Endothelial cell of umbilical vein (primary cell): ENCODE data around the gene FANCC. TPM values are rescaled to one million over a fixed set of nuclear protein-coding genes. Genes with fewer than 3 reads are reported as not detected.

ENCODE experiments used
- BruUV-seq: library from RNA; stranded (reverse); fragments of 400-500 nt; replicated peaks from 2 replicates; lab custom pipeline; 2021; lab: Mats Ljungman, UMichigan
- CTCF ChIA-PET: fragments of 300-600, 350-600 bp; sonication (Branson Sonifier 250); formaldehyde crosslinking; loops from one replicate; lab custom pipeline; 2021; ENCODE audit warnings: antibody characterized with exemption, inconsistent platforms; lab: Charles Lee
- POLR2A ChIA-PET: fragments of 300-600, 350-600 bp; sonication (Branson Sonifier 250); formaldehyde crosslinking; loops from one replicate; lab custom pipeline; 2021; ENCODE audit warnings: antibody characterized with exemption, inconsistent platforms; lab: Charles Lee
- DNase-seq: peaks from one replicate; pipeline ENCODE4 v3.0.0-alpha.2; 2011; ENCODE audit warnings: low read depth, low spot score
- FAIRE-seq: peaks from 2 replicates; lab custom pipeline; 2011; peaks lifted over from hg19 to GRCh38; lab: Jason Lieb, UNC
- H2AFZ ChIP-seq: 2 replicates; pipeline ENCODE4 v1.6.0; 2012; ENCODE audit warnings: low read depth, low read length, control low read depth, inconsistent platforms
- H3K27ac ChIP-seq: 2 replicates; pipeline ENCODE4 v1.5.1; 2011; ENCODE audit warnings: low read depth, mild to moderate bottlenecking, control low read depth, low read length, moderate library complexity; ENCODE audit not compliant: insufficient read depth
- H3K27me3 ChIP-seq, 2 experiments: 2 replicates each; pipeline versions ENCODE4 v1.6.0 to v1.6.1; 2011; ENCODE audit warnings: low read length in 2 of 2, mixed read lengths in 1 of 2; ENCODE audit not compliant: control insufficient read depth in 2 of 2, insufficient read depth in 2 of 2
- H3K36me3 ChIP-seq, 2 experiments: 2 replicates in 1 of 2; 3 replicates in 1 of 2; pipeline ENCODE4 v1.5.1; 2011; ENCODE audit warnings: low read length in 2 of 2, mild to moderate bottlenecking in 1 of 2, moderate library complexity in 1 of 2; ENCODE audit not compliant: control insufficient read depth in 2 of 2, insufficient read depth in 2 of 2; ENCODE audit errors: extremely low read depth in 1 of 2
- H3K4me1 ChIP-seq: 3 replicates; pipeline ENCODE4 v1.5.1; 2011; ENCODE audit warnings: mild to moderate bottlenecking, low read length; ENCODE audit not compliant: control insufficient read depth, insufficient read depth; ENCODE audit errors: extremely low read depth
- H3K4me2 ChIP-seq: 2 replicates; pipeline ENCODE4 v1.6.1; 2011; ENCODE audit warnings: low read length, control low read depth, mixed read lengths; ENCODE audit not compliant: insufficient read depth
- H3K4me3 ChIP-seq, 3 experiments: fragments of 200-600 bp in 1 of 3; sonication (generic), shearing (Covaris generic) in 1 of 3; replicated peaks in 1 of 3; 2 replicates each; pipeline ENCODE4 v1.5.1; 2011 to 2016; ENCODE audit warnings: control low read depth in 3 of 3, low read length in 3 of 3, mild to moderate bottlenecking in 2 of 3, inconsistent platforms in 1 of 3, low read depth in 1 of 3, moderate library complexity in 1 of 3; ENCODE audit not compliant: insufficient read depth in 1 of 3
- H3K79me2 ChIP-seq: 2 replicates; pipeline ENCODE4 v1.6.0; 2012; ENCODE audit warnings: low read length, inconsistent platforms; ENCODE audit not compliant: control insufficient read depth, insufficient read depth
- H3K9ac ChIP-seq: replicated peaks from 2 replicates; pipeline ENCODE3; 2011; ENCODE audit warnings: low read length, control low read depth; ENCODE audit not compliant: insufficient read depth; ENCODE audit errors: extremely low read depth
- H3K9me1 ChIP-seq: replicated peaks from 3 replicates; pipeline ENCODE4 v1.6.0; 2011; ENCODE audit warnings: mild to moderate bottlenecking, low read length; ENCODE audit not compliant: control insufficient read depth, insufficient read depth; ENCODE audit errors: extremely low read depth
- H3K9me3 ChIP-seq: replicated peaks from 2 replicates; pipeline ENCODE4 v1.5.1; 2012; ENCODE audit warnings: low read length, inconsistent platforms; ENCODE audit not compliant: control insufficient read depth, insufficient read depth
- H4K20me1 ChIP-seq: replicated peaks from 2 replicates; pipeline ENCODE3; 2011; ENCODE audit warnings: mild to moderate bottlenecking, low read length; ENCODE audit not compliant: control insufficient read depth, insufficient read depth; ENCODE audit errors: extremely low read depth
- CTCF ChIP-seq, 2 donors: IDR thresholded peaks; 1 replicate in 1 of 2; 2 replicates in 1 of 2; pipeline ENCODE4 v1.5.1; 2011; ENCODE audit warnings: low read length in 2 of 2, mild to moderate bottlenecking in 2 of 2, moderate library complexity in 2 of 2, control low read depth in 1 of 2, inconsistent platforms in 1 of 2, low read depth in 1 of 2; ENCODE audit not compliant: insufficient read depth in 1 of 2; ENCODE audit errors: extremely low read depth in 1 of 2
- JUN ChIP-seq: IDR thresholded peaks from 2 replicates; pipeline ENCODE4 v1.6.1; 2011; ENCODE audit warnings: borderline replicate concordance, low read depth; ENCODE audit not compliant: insufficient read length, insufficient read depth
- MAX ChIP-seq: IDR thresholded peaks from 2 replicates; pipeline ENCODE4 v1.6.1; 2011; ENCODE audit not compliant: insufficient read depth, insufficient read length
- POLR2AphosphoS5 ChIP-seq: IDR thresholded peaks from 2 replicates; pipeline ENCODE4 v1.6.1; 2012; ENCODE audit warnings: low read depth, mild to moderate bottlenecking, control low read depth, low read length, moderate library complexity; ENCODE audit not compliant: insufficient read depth
- dilution Hi-C: fragments of 300-500 bp; cut with MboI; formaldehyde crosslinking; loops from one replicate; pipeline ENCODE4 v1.15.0; 2019; ENCODE audit warnings: low sequenced_read_pairs; ENCODE audit not compliant: extremely low pct_ligation_motif_present
- intact Hi-C: fragments of 100-400 bp; cut with micrococcal nuclease; formaldehyde crosslinking; loops from one replicate; pipeline ENCODE4 v1.10.0; 2022
- polyA plus RNA-seq, 4 experiments: library from polyadenylated mRNA; depleted of rRNA in 3 of 4; stranded (reverse) in 3 of 4; unstranded in 1 of 4; fragments of >200 nt; gene quantifications; 2 replicates each; pipeline versions ENCODE4 v1.2.1 to v1.2.3, GENCODE V29; 2011 to 2012; ENCODE audit warnings: missing spikeins in 1 of 4
- total RNA-seq: library from RNA; stranded (reverse); gene quantifications from 2 replicates; pipeline ENCODE4 v1.2.3, GENCODE V29; 2021

FANCC gene
- total and polyA plus RNA-seq, 2 donors (not counting 3 experiments of a cell fraction or from before 2014, with no cell fraction given): 5.7 to 13.1 TPM

GRCh38 chr9:95336281-95336680 lies 18.8 kb upstream of the FANCC start:
- Histone ChIP-seq H3K9me1 (no peaks in the 10 kb centered on the region), H4K20me1 (no peaks in the 10 kb centered on the region), H3K4me2 (no peak overlapping the region), H3K36me3 (no peaks in the 10 kb centered on the region), H3K9ac (no peak overlapping the region), H3K27me3 (no peaks in the 10 kb centered on the region), H3K27ac (no peak overlapping the region), H3K9me3 (no peaks in the 10 kb centered on the region), H2AFZ (no peak overlapping the region), H3K4me3 (no peak overlapping the region), H3K79me2 (no peaks in the 10 kb centered on the region), H3K4me1 (no peaks in the 10 kb centered on the region)
- dilution Hi-C loops: no loop called here
- CTCF ChIA-PET: interaction anchor here (0.6 to 2.9 kb wide), 20 partner anchors 8 to 726 kb away, joined by 3 to 14 read pairs (median 4); no protein-coding TSS in a partner anchor
- intact Hi-C loops: no loop called here
- POLR2A ChIA-PET: interaction anchor here (0.7 kb wide), 1 partner anchor 255 kb away, joined by 3 read pairs; no protein-coding TSS in a partner anchor
- FAIRE-seq (peak; percentile 4), DNase-seq (peak; percentile 4)
- peak; percentile 57 to 58 for TF ChIP-seq CTCF (IDR thresholded peaks at IDR 0.05; ENCODE audit: extremely low read depth in 1 of 2, insufficient read depth in 1 of 2, low read depth in 1 of 2, low read length in 2 of 2)
- TF ChIP-seq MAX: no peak
- BruUV-seq: no TSS peak

- no TSS peak for BruUV-seq
- Histone ChIP-seq H3K9me3 (no peaks in the 10 kb centered on the region), H3K9me1 (no peaks in the 10 kb centered on the region), H3K4me1 (no peaks in the 10 kb centered on the region), H3K4me2 (no peak overlapping the region), H3K36me3 (no peaks in the 10 kb centered on the region), H3K27me3 (no peaks in the 10 kb centered on the region), H2AFZ (no peak overlapping the region), H3K79me2 (no peaks in the 10 kb centered on the region), H3K9ac (no peak overlapping the region), H3K27ac (no peak overlapping the region), H4K20me1 (no peaks in the 10 kb centered on the region), H3K4me3 (no peak overlapping the region)
- intact Hi-C loops: no loop called here
- TF ChIP-seq POLR2AphosphoS5 (no peak), CTCF (IDR thresholded peaks at IDR 0.05; ENCODE audit: extremely low read depth in 1 of 2, insufficient read depth in 1 of 2, low read depth in 1 of 2, low read length in 2 of 2) (no peak), JUN (no peak)
- dilution Hi-C loops: no loop called here
- POLR2A ChIA-PET: no interaction called here
- CTCF ChIA-PET: interaction anchor here (0.9 kb wide), 1 partner anchor 144 kb away, joined by 3 read pairs; no protein-coding TSS in a partner anchor
- FAIRE-seq (no peak), DNase-seq (no peak)
These were observed 15.9 kb upstream of the FANCC start for GRCh38 chr9:95333426-95333825.
